Transverse colon (tissue), 3 donors: ENCODE data around the gene CFI.

Experiments used
- CTCF ChIP-seq, 5 experiments: fragments of 200-600 bp in 3 of 5; fragments of 450-650 bp in 2 of 5; sonication (generic) in 3 of 5; IDR thresholded peaks; 1 replicate in 2 of 5; 2 replicates in 3 of 5; pipeline ENCODE4 v1.5.1; 2016 to 2017; ENCODE audit warnings: antibody characterized with exemption in 5 of 5, inconsistent platforms in 3 of 5, mild to moderate bottlenecking in 2 of 5, moderate library complexity in 1 of 5
- POLR2A ChIP-seq: fragments of 450-650 bp; IDR thresholded peaks from one replicate; pipeline ENCODE4 v1.6.1; 2016; ENCODE audit warnings: antibody characterized with exemption, mild to moderate bottlenecking, moderate library complexity

DNA sequence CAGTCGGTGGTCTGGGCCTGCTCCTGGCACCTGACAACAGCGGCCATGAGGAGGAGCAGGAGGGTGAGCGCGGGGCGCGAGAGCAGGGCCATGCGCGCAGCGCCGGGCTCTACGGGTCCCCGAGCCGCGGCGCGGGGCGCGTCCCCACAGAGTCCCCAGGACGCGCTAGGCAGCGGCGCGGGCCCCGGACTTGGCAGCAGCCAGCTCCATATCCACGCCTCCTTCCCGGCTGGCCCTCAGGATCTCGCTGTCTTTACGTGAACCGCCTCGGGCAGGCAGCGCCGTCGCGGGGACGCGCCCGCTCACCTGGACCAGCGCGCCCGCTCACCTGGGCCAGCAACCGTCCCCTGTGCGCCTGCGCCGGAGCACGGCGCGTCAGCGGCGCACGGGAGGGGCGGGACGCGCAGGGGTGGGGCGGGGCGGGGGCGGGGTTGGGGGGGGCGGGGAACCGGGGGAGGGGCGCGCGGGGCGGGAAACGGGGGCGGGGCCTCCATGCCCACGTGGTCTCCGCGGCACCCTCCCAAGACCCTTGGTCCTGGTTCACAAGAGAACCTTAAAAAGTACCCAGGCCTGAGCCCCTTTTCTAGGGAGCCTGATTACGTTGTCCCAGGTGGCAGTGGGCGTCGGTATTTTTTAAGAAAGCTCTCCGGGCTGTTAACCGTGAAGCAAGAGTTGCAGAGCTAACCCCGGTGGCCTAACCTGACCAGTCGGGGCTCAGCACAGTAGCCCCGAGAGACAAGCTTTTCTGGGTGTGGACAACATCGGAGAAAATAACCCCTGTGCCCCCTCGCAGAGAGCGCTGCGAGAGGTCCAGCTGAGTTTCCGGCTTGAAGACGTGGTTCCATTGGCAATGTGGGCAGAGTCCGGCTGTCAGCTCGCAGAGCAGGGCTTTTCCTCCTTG is 71.8 kb downstream of the CFI start, which contains the start of gene PLA2G12A:
- no peak for TF ChIP-seq CTCF (IDR thresholded peaks at IDR 0.05)
- TF ChIP-seq POLR2A, result peak; percentile 78
